HPDE6-E6E7 (cell line): ENCODE data around the gene ADCY1.

Experiments
- DNase-seq: peaks from one replicate; pipeline ENCODE4 v3.0.0; 2011; ENCODE audit warnings: missing footprints; ENCODE audit errors: extremely low spot score

ADCY1 gene

GRCh38 chr7:45576249-45576929, 2.2 kb downstream of the ADCY1 start:
- no peak for DNase-seq

- DNase-seq, result no peak
Measured at GRCh38 chr7:45578022-45578421, 3.9 kb downstream of the ADCY1 start.

- DNase-seq, result no peak
Measured at GRCh38 chr7:45578467-45578866, 4.3 kb downstream of the ADCY1 start.

GRCh38 chr7:45579391-45579801, 5.2 kb downstream of the ADCY1 start:
- DNase-seq, result no peak

- no peak for DNase-seq
Measured at GRCh38 chr7:45580053-45580872, 6.1 kb downstream of the ADCY1 start.

- no peak for DNase-seq
Measured at GRCh38 chr7:45581271-45581780, 7.2 kb downstream of the ADCY1 start.

- no peak for DNase-seq
Measured at GRCh38 chr7:45582136-45582749, 8.1 kb downstream of the ADCY1 start.

- no peak for DNase-seq
Measured at GRCh38 chr7:45582868-45583277, 8.7 kb downstream of the ADCY1 start.

GRCh38 chr7:45583296-45583695, 9.1 kb downstream of the ADCY1 start:
- no peak for DNase-seq

GRCh38 chr7:45584261-45585210, 10.4 kb downstream of the ADCY1 start:
- DNase-seq, result no peak

GRCh38 chr7:45585628-45586027, 11.5 kb downstream of the ADCY1 start:
- DNase-seq, result no peak

- DNase-seq, result no peak
Measured at GRCh38 chr7:45586542-45587520, 12.7 kb downstream of the ADCY1 start.

GRCh38 chr7:45588466-45588865, 14.3 kb downstream of the ADCY1 start:
- no peak for DNase-seq

GRCh38 chr7:45589061-45589460, 14.9 kb downstream of the ADCY1 start:
- DNase-seq, result no peak

- no peak for DNase-seq
Measured at GRCh38 chr7:45589915-45590678, 15.9 kb downstream of the ADCY1 start.

- DNase-seq, result no peak
Measured at GRCh38 chr7:45590679-45591057, 16.5 kb downstream of the ADCY1 start.

- DNase-seq, result no peak
Measured at GRCh38 chr7:45591101-45591906, 17.1 kb downstream of the ADCY1 start.

GRCh38 chr7:45592230-45592991, 18.2 kb downstream of the ADCY1 start:
- no peak for DNase-seq
